ENCODE data around the gene EMP2.
"Not testable (repeated sequence)": the region's sequence is repeated elsewhere in the genome, so short reads cannot be mapped to it uniquely, and the experiment has no call there.

The EMP2 gene

DNA sequence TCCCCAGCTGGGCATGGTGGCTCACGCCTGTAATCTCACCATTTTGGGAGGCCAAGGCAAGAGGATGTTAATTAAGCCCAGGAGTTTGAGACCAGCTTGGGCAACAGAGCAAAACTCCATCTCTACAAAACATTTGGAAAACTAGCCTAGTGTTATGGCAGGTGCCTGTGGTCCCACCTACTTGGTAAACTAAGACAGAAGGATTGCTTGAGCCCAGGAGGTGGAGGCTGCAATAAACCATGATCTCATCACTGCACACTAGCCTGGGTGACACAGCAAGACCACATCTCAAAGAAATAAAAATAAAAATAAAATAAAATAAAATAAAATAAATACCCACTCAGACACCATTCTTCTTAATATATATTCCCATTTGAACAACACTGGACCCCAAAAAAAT is 32.0 kb downstream of the EMP2 start:
- DNase-seq (ENCODE audit: low spot score), result no peak

DNA sequence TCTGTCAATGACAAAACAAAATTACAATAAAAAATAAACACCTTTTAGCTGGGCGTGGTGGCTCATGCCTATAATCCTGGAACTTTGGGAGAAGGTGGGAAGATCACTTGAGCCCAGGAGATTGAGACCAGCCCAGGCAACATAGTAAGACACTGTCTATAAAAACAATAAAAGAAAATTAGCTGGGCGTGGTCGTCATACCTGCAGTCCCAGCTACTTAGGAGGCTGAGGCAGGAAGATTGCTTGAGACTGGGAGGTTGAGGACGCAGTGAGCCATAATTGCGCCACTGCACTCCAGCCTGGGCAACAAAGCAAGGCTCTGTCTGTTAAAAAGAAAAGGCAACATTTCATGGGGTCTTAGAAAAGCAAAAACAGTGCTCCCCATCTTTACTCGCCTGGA is 32.7 kb downstream of the EMP2 start:
- DNase-seq (ENCODE audit: low spot score), result no peak

DNA sequence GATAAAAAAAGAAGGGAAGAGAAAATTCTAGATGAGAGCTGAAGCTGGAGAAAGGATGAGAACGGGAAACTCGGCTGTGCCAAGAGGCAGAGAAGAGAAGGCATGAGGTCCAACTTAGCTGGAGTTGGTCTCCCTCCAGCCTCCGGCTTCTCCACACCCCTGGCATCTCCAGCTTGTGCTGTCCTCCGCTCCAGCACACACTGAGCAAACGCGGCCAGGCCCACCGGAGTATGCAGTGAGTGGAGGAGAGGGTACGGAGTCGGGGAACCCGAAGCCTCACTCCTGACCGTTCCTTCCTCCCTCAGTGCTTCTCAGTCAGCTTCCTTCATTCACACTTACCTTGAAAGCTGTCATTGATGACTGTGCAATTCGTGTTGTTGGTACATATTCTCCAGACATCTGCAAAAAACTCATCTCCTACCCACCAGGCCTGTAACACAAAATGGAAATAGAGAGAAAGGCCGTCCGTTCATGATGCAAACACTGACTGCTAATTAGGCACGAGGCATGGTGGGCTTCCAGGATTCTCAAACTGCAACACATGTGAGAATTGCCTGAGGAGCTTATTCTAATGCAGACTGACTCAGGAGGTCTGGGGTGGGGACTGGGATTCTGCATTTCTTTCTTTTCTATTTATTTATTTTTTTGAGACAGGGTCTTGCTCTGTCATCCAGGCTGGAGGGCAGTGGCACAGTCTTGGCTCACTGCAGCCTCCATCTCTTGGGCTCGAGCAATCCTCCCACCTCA is 37.0 kb downstream of the EMP2 start:
- no peak for DNase-seq (ENCODE audit: low spot score)

DNA sequence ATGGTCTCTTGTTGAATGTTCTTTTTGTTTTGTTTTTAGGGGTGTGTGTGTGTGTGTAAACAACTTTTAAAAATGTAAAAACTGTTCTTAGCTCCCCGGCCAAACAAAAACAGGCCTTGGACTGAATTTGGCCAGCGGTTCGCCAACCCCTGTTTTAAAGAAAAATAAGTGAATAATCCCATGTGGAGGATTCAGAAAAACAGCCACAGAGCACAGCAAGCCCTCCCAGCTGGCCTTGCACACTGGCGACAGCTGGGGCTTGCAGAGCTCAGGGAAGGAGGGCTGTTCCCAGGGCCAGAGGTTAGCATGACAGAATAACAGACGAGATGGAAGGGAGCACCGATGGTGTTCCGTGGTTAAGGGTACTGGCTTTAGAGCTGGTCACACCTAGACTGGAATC is 39.0 kb downstream of the EMP2 start:
- no peak for DNase-seq (ENCODE audit: low spot score)

DNA sequence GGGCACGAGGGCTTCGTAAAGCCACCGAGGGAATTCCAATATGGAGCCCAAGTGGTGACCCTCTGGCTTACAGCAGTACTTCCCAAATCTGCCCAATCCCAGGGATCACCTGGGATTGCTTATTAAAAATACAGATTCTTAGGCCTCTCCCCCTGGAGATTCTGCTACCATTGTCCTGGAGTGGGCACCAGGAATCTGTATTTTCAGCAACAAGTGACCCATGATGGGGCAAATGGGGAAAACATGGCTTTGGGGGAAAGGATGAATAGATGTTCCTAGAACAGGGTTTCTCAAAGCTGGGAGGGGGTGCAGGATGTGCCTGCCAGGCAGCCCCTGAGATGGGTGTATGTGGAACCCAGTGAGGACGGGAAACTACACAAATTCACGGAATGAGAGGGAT is 40.6 kb downstream of the EMP2 start:
- DNase-seq (ENCODE audit: low spot score), result no peak

DNA sequence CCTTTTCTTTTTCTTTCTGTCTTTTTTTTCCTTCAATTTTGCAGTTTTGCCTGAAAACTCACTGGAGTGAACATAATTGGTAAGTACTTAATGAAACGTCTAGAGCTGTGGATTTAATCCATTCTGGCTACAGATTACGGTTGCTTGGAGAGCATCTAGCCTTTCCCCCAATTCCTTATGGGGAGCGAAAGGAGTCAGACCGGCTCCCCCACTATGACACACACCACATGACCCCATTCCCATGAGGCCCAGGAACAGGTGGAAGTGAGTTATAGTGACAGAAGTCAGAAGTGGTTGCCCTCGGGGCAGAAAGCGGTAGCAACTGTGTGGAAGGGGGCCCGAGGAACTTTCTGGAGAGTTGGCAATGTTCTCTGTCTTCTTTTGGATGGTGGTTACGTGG is 41.2 kb downstream of the EMP2 start:
- no peak for DNase-seq (ENCODE audit: low spot score)

DNA sequence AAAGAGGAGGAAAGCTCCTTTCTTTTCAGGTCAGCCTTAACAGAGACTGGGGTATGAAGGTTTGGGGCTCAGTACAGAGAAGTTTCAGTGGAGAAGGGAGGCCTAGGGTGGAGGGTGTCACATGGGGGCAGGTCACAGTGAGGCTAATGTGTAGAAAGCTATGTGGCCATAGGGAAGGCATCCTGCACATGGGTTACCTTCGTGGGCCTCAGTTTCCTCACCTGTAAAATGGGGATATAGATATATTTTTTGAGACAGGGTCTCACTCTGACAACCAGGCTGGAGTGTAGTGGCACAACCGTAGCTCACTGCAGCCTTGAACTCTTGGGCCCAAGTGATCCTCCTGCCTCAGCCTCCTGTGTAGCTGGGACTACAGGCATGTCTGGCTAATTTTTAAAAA is 41.8 kb downstream of the EMP2 start:
- no peak for DNase-seq (ENCODE audit: low spot score)

DNA sequence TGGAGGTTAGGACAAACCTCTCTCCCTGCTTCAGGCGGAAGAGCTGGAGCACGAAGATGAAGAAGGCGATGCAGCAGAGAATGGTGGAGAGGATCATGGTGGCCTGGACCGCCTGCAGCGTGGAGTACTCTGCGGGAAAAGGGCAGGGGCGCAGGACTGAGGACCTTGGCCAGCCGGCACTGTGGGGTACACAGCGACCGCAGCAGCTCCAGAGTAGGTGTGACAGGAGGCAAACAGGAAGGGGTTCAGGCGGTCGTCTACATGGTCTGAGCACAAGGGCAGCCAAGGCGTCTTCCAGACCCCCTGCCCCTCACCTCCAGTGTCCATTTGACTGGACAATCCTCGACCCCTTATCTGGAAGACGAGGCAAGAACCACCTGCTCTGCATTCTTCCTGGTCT is 42.5 kb downstream of the EMP2 start:
- DNase-seq (ENCODE audit: low spot score), result no peak

DNA sequence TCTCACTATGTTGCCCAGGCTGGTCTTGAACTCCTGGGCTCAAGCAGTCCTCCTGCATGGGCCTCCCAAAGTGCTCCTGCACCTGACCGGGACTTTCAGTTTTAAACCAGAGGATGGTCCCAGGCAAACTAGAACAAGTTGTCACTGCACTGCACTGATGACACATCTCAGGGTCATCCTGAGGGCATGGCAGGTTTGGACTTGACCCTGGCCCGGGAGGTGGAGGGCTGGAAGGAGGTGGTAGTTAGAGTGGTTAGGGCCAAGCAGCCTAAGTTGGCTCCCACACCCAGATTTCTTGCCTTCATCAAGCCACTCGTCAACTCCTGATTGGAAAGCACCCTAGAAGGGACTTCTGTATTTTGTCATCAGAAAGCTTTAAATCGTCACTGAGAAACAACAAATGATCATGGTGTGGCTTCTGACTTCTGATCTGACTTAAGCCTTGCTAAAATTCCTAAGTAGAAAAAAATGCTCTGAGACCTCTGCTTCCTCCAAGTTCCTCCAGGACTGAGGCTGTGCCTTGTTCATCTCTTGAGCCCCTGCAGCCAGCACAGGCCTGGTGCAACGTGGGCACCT is 43.5 kb downstream of the EMP2 start:
- DNase-seq (ENCODE audit: low spot score), result no peak

DNA sequence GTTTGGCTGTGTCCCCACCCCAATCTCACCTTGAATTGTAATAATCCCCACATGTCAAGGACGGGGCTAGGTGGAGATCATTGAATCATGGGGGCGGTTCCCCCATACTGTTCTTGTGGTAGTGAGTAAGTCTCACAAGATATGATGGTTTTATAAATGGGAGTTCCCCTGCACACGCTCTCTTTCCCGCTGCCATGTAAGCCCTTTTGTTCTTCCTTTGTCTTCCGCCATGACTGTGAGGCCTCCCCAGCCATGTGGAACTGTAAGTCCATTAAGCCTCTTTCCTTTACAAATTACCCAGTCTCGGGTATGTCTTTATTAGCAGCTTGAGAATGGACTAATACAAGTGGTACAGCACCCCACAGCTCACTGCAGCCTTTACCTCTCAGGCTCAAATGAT is 44.1 kb downstream of the EMP2 start:
- DNase-seq (ENCODE audit: low spot score), result not testable (repeated sequence)

DNA sequence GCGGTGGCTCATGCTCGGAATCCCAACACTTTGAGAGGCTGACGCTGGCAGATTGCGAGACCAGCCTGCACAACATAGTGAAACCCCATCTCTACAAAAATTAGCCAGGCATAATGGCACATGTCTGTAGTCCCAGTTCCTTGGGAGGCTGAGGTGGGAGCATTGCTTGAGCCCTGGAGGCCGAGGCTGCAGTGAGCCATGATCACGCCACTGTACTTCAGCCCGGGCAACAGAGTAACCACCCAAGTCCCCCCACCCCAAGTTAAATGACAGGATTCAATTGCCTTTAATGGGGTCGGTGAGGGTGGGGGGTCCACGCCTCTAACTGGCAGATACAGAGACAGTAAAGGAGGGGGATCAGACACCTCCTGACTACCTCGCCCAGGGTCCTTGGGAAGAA is 44.9 kb downstream of the EMP2 start:
- no peak for DNase-seq (ENCODE audit: low spot score)

DNA sequence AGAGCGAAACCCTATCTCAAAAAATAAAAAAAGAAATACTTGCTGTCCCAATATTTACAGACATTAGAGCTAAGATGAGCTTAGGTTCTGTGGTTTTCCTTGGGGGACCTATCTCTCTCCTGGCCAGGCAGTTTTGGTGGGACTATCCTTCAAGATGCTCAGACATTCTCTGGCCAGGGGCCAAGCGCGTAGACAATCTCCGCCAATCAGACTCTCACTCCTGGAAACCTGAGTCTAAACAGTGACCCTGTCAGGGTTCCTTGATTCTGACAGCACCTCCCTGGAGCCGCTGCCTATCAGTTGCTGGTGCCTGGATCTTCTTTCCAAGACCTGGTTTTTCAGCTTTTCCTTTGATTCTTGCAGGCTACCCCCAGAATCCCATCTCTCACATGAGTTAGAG is 45.6 kb downstream of the EMP2 start:
- no peak for DNase-seq (ENCODE audit: low spot score)

DNA sequence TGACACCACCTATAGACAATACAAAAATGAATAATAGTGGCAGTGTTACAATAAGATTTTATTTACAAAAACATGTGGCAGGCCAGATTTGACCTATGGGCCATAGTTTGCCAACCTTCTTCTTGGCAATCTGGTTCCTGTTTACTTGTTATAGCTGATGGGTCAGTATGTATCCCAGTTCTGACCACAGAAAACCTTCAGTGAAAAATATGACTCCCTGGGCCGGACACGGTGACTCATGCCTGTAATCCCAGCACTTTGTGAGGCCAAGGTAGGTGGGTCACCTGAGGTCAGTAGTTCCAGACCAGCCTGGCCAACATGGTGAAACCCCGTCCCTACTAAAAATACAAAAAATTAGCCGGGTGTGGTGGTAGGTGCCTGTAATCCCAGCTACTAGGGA is 46.8 kb downstream of the EMP2 start:
- not testable (repeated sequence) for DNase-seq (ENCODE audit: low spot score)

DNA sequence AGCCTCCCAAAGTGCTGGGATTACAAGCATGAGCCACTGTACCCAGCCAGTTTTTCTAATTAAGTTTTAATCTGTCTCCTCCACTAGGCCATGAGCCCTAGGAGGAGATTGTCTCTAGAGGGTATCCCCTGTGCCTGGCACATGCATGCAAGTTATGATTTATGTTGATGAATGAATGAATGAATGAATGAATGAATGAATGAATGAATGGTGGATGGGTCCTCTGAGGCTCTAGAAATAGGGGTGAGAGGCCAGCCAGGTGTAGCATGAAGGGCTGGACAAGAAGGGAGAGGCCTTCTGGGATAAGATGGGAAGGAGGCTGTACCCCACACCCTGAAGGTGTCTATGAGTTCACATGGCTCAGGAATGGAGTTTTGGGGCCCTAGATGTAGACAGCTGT is 48.8 kb downstream of the EMP2 start:
- no peak for DNase-seq (ENCODE audit: low spot score)

DNA sequence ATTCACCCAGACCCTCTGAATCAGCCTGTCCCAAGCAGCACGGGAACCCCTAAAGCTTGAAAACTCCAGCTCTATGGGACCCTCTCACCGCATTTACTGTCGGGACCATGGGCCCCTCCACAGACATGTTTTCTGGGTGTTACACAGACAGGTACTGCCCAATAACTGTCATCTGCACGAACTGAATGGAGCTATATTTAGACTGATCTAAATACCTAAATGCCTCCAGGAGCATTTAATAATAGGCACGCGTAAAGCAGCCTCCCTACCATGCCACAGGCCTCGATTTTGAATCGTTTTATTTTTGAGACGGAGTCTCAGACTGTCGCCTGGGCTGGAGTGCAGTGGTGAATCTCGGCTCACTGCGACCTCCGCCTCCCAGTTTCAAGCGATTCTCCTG is 49.7 kb downstream of the EMP2 start:
- DNase-seq (ENCODE audit: low spot score), result no peak

DNA sequence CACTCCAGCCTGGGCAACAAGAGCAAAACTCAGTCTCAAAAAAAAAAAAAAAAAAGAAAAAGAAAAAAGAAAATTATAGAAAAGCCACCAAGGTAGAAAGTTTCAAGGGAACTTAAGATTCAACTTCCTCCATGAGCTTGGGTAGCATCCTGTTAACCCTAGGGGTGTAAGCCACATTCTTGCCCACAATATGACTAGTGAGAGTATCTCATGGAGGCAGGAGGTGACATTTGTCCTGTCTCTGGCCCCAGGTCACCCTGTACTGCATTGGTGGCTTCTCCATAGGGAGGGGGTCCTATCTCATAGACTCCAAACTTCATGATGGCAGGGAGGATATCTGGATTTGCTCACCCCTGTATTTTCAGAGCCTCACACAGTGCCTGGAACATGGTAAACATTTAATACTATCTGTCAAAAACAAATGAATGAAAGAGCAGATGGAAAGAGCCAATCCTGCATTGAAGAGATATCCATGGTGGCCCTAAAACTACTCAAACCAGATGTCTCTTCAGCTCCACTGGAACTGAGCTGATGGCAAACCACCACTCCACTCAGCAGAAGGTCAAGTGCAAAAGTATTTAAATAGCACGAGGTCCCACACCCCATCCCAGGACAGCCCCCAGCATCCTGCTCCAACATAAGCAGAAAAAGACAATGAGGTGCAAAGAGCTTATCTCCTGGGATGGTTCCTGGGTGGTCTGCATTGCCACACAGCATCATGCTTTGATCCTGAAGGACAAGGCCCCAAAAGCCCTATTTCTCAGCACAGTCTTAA is 50.3 kb downstream of the EMP2 start:
- no peak for DNase-seq (ENCODE audit: low spot score)

DNA sequence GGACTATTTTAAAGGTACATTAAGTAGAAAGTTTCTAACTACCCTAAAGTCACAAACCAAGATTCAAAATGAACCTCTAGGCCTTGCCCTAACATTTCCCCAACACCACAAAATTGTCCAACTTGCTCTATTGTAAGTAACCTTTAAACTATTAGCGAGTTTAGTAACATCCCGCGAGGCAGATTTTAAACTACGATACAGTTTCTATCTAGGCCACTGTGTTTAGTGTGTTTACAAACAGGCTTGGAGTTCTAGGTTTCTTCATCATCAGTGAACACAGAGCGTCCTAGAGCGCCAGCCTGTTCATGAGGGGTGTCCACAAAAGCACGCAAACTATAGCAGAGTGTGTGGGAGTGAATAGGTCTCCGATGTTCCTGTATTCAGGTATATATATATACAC is 51.8 kb downstream of the EMP2 start:
- no peak for DNase-seq (ENCODE audit: low spot score)

DNA sequence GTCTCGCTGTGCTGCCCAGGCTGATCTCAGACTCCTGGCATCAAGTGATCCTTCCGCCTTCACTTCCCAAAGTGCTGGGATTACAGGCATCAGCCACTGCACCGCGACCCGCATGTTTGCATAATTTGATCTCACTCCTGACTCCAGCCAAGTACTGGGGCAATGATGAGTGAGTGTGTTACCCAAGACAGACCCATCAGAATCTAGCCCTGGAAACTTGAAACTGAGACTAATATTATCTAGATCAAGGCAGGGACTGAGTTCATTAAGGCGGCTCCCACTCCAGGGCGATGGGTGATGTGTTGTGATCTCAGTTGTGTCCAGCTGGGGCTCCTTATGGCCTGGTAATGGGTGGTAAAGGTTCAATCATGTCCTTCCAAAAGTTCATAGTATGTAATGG is 53.4 kb downstream of the EMP2 start:
- no peak for DNase-seq (ENCODE audit: low spot score)

DNA sequence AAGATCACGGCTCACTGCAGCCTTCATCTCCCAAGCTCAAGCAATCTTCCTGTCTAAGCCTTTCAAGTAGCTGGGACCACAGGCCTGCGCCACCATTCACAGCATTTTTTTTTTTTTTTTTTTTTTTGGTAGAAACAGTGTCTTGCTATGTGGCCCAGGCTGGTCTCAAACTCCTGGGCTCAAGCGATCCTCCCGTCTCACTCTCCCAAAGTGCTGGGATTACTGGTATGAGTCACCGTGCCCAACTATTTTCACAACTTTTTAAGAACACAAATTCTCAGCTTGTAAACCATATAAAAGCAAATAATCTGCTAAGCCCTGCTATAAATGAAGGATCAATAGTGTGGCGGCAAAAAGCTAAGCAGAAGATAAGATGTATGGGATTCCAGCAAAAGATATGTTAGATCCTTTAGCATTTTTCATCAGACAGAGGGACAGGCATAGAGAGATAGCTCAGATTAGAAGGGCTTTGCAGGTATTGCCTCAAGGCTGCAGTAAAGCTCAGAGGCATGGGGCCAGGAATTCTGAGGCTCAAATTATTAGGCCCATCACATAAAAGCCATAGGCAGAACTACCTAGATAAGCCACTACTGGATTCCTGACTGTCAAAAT is 55.1 kb downstream of the EMP2 start:
- DNase-seq (ENCODE audit: low spot score), result no peak

DNA sequence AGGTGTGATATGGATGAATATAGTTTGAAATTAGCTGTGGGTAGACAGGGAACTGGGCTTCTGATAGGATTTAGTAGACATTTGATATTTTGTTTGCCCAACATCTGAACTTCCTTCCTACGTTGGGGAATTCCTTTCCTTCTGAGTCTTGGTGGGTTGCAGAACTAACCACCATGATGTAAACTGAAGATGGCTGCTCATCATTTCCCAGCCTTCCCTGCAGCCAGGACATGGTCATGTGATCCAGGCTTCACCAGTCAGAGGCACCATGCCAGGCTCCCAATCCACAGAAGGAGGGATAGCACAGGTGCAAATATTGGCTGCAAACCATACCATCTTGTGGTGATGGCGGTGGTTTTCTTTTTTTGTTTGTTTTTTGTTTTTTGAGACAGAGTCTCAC is 57.4 kb downstream of the EMP2 start:
- no peak for DNase-seq (ENCODE audit: low spot score)

DNA sequence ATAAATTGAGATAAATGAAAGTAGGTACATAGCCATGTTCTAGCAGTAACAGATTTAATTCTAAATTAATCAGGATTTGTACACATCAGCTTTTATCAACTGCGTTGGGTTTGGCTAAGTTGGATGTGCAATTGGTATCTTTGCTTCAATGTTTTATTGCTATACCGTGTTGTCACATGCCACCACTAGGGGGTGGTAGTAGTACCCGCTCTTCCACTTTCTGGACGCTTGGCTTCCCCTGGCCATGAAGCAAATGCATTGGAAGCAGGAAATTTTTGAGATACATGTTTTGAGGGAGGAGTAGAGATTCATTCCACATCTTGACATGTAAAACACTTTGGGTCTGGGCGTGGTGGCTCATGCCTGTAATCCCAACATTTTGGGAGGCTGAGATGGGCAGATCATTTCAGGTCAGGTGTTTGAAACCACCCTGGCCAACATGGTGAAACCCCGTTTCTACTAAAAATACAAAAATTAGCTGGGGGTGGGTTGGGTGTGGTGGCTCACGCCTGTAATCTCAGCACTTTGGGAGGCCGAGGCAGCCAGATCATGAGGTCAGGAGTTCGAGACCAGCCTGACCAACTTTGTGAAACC is 58.6 kb downstream of the EMP2 start:
- peak; percentile 52 for DNase-seq (ENCODE audit: low spot score)

DNA sequence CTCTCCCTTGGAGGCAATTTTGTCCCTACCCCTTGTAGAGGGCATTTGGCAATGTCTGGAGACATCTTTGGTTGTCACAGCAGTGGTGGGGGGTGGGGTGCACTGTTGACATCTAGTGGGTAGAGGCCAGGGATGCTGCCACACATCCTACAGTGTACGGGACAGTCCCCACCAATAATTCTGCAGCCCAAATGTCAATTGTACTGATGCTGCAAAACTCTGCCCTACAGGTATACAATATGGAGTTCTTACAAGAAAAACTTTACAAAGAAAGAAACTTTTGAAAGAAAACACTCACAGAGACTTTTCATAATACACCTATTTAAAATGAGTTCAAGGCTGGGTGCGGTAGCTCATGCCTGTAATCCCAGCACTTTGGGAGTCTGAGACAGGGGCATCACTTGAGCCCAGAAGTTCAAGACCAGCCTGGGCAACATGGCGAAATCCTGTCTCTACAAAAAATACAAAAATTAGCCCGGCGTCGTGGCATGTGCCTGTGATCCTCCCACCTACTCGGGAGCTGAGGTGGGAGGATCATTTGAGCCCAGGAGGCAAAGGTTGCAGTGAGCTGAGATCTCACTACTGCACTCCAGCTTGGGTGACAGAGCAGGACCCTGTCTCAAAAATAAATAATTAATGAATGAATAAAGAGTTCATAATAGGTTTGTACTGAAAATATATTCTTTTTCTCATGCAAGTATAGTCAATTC is 59.4 kb downstream of the EMP2 start:
- DNase-seq (ENCODE audit: low spot score), result no peak
